22Rv1 (cell line): ENCODE data around the gene SPA17.

ENCODE experiments used
- ZFX ChIP-seq: fragments of 450-650 bp; IDR thresholded peaks from 2 replicates; pipeline ENCODE4 v1.6.1; 2017; ENCODE audit warnings: antibody characterized with exemption, borderline replicate concordance
- TF ChIP-seq, protein P1 (sequence below): fragments of 450-650 bp; IDR thresholded peaks from 2 replicates; pipeline ENCODE4 v1.5.1; 2017; ENCODE audit warnings: mild to moderate bottlenecking

DNA sequence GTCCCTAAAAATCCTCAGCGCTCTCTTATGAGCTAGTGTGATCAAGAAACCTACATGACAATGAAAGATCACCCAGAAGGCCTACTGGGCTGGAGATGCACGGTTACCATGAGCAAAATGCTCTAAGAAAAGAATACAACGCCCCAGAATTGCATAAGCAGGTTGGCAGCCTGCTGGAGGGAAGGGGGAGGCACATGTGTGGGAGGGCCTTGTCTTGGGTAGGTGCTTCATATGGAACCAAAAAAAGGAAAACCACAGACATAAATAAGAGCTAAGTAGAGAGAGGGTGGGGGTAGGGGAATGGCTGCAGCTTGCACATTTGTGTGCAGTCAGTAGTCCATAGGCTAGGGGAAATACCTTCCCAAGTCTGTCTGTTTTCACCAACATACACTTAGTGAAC is 3.0 kb upstream of the SPA17 start:
- TF ChIP-seq, protein P1, sequence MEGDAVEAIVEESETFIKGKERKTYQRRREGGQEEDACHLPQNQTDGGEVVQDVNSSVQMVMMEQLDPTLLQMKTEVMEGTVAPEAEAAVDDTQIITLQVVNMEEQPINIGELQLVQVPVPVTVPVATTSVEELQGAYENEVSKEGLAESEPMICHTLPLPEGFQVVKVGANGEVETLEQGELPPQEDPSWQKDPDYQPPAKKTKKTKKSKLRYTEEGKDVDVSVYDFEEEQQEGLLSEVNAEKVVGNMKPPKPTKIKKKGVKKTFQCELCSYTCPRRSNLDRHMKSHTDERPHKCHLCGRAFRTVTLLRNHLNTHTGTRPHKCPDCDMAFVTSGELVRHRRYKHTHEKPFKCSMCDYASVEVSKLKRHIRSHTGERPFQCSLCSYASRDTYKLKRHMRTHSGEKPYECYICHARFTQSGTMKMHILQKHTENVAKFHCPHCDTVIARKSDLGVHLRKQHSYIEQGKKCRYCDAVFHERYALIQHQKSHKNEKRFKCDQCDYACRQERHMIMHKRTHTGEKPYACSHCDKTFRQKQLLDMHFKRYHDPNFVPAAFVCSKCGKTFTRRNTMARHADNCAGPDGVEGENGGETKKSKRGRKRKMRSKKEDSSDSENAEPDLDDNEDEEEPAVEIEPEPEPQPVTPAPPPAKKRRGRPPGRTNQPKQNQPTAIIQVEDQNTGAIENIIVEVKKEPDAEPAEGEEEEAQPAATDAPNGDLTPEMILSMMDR, result no peak
- no peak for TF ChIP-seq ZFX
